ENCODE data around the gene KRTAP9-4. TPM values are rescaled to one million over a fixed set of nuclear protein-coding genes. Genes with fewer than 3 reads are reported as not detected.
"Not testable (repeated sequence)": the region's sequence is repeated elsewhere in the genome, so short reads cannot be mapped to it uniquely, and the experiment has no call there.

The KRTAP9-4 gene, protein sequence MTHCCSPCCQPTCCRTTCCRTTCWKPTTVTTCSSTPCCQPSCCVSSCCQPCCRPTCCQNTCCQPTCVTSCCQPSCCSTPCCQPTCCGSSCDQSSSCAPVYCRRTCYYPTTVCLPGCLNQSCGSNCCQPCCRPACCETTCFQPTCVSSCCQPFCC
- total RNA-seq (2014; rRNA removed; shearing (Covaris generic)) = not detected in 2 replicates
- not detected in 2 replicates for polyA plus RNA-seq (2014; cell fraction: nucleus; rRNA removed)

DNA sequence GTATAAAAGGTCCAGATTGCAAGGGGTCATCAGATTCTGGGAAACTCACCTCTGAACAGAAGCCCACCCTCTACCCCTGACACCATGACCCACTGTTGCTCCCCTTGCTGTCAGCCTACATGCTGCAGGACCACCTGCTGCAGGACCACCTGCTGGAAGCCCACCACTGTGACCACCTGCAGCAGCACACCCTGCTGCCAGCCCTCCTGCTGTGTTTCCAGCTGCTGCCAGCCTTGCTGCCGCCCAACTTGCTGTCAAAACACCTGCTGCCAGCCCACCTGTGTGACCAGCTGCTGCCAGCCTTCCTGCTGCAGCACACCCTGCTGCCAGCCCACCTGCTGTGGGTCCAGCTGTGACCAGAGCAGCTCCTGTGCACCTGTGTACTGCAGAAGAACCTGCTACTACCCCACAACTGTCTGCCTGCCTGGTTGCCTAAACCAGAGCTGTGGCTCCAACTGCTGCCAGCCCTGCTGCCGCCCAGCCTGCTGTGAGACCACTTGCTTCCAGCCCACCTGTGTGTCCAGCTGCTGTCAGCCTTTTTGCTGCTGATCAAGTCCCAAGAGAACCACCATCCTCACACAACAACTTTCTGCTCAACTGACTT, at the start of gene KRTAP9-4:
Gene KRTAP9-4 (plus strand): TSS at position 51 of the 604 bp plus-strand sequence. CDS start 34 bp downstream, at position 85.
- DNase-seq (ENCODE audit: extremely low read depth, low read depth) = not testable (repeated sequence)

DNA sequence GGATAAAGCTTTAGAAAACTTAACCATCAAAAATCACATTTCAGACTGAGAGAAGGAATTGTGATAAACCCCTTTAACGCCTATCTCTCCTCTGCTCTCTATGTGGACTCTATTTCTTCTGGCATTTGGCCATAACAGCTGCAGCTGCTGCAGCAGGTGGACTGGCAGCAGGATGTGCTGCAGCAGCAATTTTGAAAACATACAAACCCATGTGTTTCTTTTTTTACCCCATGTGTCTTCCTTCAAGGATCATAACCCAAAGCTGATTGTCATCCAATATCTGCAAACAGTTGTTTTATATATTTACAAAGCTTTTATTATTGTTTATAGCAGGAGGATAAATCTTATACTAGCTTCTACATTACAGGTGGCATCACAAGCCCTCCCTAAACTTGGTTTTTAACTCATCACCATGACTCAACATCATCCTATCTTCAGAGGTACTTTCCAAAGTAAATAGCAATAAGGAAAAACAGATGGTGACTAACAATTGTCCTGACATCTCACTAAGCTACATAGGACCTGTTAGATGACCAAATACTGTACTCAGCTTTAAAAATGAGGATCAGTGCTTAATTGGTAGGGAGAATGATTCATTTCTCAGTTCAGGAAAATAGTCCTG, 37.5 kb upstream of the KRTAP9-4 start:
- no peak for DNase-seq (ENCODE audit: extremely low read depth, low read depth)

DNA sequence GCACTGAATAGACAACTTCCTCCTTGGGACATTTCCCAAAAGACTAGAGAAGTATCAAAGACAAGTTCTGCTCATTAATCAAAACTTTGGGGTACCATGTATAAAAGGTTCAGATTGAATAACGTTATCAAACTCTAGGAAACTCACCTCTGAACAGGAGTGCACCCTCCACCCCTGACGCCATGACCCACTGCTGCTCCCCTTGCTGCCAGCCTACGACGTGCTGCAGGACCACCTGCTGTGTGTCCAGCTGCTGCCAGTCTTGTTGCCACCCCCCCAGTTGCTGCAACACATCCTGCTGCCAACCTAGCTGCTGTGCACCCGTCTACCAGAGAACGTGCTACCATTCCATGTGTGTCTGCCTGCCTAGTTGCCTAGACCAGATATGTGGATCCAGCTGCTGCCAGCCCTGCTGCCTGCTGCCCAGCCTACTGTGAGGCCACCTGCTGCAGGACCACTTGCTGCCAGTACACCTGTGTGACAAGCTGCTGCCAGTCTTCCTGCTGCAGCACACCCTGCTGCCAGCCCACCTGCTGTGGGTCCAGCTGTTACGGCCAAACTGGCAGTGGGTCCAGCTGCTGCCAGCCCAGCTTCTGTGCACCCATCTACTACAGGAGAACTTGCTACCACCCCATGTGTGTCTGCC, 36.8 kb upstream of the KRTAP9-4 start:
- DNase-seq (ENCODE audit: extremely low read depth, low read depth) = no peak

DNA sequence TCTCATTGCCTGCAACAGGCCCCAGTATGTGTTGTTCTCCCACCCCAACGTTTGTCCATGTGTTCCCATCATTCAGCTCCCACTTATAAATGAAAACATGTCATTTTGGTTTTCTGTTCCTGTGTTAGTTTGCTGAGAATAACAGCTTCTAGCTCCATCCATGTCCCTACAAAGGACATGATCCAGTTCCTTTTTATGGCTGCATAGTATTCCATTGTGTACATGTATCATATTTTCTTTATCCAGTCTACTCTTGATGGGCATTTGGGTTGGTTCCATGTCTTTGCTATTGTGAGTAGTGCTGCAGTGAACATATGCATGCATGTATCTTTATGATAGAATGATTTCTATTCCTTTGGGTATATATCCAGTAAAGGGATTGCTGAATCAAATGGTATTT, 33.8 kb upstream of the KRTAP9-4 start:
- no peak for DNase-seq (ENCODE audit: extremely low read depth, low read depth)

DNA sequence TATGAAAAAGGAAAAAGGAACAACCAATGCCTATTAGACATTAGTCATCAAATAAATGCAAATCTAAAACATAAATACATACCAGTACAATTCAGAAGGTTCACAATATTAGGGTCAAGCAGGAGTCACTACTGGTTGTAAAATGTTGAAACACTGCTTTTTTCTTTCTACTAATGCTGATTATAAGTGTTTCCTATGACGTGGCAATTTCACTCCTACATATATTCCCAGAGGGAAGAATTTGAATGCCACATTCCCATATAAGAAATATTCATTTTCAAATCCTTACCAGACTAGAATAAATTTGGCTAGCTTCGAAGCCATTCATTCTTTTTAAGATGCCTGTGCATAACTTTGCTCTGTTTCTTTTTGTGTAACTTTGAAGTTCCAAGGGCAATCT, 25.7 kb upstream of the KRTAP9-4 start:
- no peak for DNase-seq (ENCODE audit: extremely low read depth, low read depth)

DNA sequence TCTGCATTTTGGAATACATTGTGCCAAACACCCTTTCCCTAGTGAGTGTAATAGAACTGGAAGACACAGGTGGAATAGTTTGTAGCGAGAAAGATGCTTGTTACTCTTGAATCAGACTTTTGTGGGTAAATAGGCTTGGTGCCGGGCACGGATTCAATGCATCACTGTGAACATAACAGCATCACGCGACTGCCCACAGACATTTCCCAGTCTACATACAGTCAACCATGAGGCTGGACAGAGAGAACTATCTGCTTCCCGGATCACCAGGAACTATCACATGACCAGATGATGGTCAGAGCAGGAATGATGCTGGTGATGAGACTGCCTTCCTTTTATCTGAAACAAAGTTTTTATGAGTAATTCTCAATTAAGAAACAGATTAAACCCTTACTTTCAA, 23.4 kb upstream of the KRTAP9-4 start:
- no peak for DNase-seq (ENCODE audit: extremely low read depth, low read depth)

DNA sequence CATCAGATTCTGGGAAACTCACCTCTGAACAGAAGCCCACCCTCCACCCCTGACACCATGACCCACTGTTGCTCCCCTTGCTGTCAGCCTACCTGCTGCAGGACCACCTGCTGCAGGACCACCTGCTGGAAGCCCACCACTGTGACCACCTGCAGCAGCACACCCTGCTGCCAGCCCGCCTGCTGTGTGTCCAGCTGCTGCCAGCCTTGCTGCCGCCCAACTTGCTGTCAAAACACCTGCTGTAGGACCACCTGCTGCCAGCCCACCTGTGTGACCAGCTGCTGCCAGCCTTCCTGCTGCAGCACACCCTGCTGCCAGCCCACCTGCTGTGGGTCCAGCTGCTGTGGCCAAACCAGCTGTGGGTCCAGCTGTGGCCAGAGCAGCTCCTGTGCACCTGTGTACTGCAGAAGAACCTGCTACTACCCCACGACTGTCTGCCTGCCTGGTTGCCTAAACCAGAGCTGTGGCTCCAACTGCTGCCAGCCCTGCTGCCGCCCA, 22.8 kb upstream of the KRTAP9-4 start, which contains the start of gene KRTAP9-2:
Gene KRTAP9-2 (plus strand): TSS at position 51 of the 498 bp plus-strand sequence. CDS start 7 bp downstream, at position 58.
- DNase-seq (ENCODE audit: extremely low read depth, low read depth) = not testable (repeated sequence)

DNA sequence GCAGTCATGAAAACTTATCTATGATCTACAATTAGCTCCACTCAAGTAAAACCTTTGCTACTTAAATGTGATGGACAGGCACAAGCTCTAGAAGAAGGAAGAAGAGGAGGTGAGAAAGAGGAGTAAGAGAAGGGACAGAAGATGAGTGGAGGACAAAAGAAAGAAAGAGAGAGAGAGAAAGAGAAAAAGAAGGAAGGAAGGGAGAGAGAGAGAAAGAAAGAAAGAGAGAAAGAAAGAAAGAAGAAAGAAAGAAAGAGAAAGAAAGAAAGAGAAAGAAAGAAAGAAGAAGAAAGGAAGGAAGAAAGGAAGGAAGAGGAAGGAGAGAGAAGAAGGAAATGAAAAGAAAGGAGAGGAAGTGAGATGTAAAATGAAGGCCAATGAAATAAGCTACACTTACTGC, 19.4 kb upstream of the KRTAP9-4 start:
- DNase-seq (ENCODE audit: extremely low read depth, low read depth) = no peak

DNA sequence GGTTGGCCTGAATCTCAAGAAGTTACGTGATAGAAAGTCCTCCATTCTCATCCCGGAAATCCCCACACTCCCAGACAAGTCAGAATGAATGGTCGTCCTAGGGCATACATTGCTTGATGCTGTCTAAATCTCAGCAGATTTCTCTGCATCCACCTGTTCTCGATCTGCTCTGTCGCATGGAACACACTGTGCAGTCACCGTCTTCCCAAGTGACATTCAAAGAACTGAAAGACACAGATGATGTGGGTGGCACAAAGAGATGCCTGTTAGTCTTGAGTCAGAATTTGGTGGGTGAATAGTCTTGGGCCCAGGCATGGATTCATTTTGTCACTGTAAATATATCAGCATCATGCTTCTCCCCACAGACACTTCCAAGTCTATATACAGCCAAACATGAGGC, 17.8 kb upstream of the KRTAP9-4 start:
- DNase-seq (ENCODE audit: extremely low read depth, low read depth) = no peak

DNA sequence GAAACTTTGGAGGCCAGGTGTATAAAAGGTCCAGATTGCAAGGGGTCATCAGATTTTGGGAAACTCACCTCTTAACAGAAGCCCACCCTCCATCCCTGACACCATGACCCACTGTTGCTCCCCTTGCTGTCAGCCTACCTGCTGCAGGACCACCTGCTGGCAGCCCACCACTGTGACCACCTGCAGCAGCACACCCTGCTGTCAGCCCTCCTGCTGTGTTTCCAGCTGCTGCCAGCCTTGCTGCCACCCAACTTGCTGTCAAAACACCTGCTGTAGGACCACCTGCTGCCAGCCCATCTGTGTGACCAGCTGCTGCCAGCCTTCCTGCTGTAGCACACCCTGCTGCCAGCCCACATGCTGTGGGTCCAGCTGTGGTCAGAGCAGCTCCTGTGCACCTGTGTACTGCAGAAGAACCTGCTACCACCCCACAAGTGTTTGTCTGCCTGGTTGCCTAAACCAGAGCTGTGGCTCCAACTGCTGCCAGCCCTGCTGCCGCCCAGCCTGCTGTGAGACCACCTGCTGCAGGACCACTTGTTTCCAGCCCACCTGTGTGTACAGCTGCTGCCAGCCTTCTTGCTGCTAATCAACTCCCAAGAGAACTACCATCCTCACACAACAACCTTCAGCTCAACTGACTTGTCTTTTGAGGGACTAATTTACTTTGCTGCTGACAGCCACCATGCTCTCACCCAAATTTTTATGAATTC, 16.9 kb upstream of the KRTAP9-4 start, which contains the start of gene KRTAP9-3:
Gene KRTAP9-3 (plus strand): TSS at position 51 of the 707 bp plus-strand sequence. CDS start 53 bp downstream, at position 104.
- DNase-seq (ENCODE audit: extremely low read depth, low read depth) = not testable (repeated sequence)

DNA sequence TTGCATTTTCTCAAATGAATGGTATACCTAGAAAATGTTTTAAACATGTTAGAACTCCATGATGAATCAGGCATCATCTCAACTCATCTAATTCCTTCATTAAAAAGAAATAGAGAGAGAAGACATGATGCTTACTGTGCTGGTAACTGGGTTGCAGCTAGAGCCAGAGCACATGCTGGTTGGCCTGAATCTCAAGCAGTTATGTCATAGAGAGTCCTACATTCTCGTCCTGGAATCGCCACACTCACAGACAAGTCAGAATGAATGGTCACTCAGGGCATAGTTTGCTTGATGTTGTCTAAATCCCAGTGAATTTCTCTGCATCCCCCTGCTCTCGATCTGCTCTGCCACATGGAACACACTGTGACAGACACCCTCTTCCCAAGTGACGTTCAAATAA, 12.4 kb upstream of the KRTAP9-4 start:
- DNase-seq (ENCODE audit: extremely low read depth, low read depth) = not testable (repeated sequence)

DNA sequence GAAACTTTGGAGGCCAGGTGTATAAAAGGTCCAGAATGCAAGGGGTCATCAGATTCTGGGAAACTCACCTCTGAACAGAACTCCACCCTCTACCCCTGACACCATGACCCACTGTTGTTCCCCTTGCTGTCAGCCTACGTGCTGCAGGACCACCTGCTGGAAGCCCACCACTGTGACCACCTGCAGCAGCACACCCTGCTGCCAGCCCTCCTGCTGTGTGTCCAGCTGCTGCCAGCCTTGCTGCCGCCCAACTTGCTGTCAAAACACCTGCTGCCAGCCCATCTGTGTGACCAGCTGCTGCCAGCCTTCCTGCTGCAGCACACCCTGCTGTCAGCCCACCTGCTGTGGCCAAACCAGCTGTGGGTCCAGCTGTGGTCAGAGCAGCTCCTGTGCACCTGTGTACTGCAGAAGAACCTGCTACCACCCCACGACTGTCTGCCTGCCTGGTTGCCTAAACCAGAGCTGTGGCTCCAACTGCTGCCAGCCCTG, 11.5 kb upstream of the KRTAP9-4 start, which contains the start of gene KRTAP9-8:
Gene KRTAP9-8 (plus strand): TSS at position 51 of the 489 bp plus-strand sequence. CDS start 53 bp downstream, at position 104.
- DNase-seq (ENCODE audit: extremely low read depth, low read depth) = not testable (repeated sequence)

DNA sequence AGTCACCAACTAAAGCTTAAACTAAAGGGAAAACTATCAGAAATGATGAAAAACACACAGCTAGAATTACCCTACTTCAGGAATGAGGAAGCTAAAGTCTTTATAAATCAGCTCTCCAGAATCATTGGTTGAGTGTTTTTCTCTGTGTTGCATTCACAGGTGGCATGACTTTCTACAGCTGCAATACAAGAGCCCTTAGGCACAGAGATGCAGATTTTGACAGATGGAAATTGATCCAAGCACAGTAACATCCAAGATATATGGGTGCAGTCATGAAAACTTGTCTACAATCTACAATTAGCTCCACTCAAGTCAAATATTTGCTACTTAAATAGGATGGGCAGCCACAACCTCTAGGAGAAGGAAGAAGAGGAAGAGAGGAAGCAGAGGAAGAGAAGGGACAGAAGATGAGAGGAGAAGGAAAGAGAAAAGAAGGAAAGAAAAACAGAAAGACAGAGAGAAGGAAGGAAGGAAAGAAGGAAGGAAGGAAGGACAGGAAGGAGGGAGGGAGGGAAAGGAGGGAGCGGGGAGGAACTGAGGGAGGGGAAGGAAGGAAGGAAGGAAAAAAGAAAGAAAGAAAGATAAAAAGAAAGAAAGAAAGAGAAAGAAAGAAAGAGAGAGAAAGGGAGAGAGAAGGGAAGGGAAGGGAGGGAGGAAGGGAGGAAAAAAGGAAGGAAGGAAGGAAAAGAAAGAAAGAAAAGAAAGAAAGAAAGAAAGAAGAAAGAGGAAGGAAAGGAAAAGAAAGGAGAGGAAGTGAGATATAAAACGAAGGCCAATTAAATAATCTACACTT, 2.3 kb upstream of the KRTAP9-4 start:
- not testable (repeated sequence) for DNase-seq (ENCODE audit: extremely low read depth, low read depth)

DNA sequence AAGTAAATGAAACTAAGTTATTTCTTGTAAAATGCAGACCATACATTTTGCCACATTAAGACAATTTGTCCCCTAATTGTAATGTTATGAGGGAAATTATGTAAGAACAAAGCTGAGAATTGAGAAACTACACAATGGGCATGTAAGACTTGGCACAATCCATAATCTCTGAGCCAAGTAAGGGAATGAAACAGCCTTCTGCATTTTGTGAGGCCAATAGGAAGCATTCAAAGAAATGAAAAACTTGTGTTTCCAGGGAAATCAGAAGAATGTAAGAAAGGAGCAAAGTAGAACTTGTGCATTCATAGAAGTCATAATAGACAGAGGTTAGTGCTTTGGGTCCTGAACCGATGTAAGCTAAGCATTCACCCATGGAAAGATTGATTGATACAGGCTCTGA, 1.8 kb downstream of the KRTAP9-4 start:
- no peak for DNase-seq (ENCODE audit: extremely low read depth, low read depth)

DNA sequence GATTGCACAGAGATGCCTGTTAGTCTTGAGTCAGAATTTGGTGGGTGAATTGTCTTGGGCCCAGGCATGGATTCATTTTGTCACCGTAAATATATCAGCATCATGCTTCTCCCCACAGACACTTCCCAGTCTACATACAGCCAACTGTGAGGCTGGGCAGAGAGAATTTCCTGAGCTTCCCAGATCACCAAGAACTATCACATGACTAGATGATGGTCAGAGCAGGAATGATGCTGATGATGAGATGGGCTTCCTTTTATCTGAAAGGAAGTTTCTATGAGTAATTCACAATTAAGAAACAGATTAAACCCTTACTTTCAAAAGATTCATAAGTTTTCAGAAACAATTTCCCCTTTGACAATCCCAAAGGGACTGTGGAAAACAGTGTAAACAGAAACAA, 5.4 kb downstream of the KRTAP9-4 start:
- no peak for DNase-seq (ENCODE audit: extremely low read depth, low read depth)

DNA sequence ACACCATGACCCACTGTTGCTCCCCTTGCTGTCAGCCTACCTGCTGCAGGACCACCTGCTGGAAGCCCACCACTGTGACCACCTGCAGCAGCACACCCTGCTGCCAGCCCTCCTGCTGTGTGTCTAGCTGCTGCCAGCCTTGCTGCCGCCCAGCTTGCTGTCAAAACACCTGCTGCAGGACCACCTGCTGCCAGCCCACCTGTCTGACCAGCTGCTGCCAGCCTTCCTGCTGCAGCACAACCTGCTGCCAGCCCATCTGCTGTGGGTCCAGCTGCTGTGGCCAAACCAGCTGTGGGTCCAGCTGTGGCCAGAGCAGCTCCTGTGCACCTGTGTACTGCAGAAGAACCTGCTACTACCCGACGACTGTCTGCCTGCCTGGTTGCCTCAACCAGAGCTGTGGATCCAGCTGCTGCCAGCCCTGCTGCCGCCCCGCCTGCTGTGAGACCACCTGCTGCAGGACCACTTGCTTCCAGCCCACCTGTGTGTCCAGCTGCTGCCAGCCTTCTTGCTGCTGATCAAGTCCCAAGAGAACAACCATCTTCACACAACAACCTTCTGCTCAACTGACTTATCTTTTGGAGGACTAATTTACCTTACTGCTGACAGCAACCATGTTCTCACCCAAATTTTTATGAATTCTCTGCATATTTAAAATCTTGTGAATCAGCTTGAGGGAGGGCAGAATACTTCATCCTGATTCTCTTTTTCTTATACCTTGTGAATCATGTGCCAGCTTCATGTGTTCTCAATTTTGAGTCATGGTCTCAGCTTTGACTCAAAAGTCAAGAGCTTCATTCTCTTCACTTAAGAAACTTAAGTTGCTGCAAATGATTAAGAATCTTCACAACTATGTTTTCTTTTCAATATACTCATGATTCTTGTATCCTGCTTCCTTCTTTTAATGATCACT, 6.1 kb downstream of the KRTAP9-4 start, which contains the start of gene KRTAP9-9:
Gene KRTAP9-9 (plus strand): TSS at position 4 of the 910 bp plus-strand sequence.
- DNase-seq (ENCODE audit: extremely low read depth, low read depth) = not testable (repeated sequence)

DNA sequence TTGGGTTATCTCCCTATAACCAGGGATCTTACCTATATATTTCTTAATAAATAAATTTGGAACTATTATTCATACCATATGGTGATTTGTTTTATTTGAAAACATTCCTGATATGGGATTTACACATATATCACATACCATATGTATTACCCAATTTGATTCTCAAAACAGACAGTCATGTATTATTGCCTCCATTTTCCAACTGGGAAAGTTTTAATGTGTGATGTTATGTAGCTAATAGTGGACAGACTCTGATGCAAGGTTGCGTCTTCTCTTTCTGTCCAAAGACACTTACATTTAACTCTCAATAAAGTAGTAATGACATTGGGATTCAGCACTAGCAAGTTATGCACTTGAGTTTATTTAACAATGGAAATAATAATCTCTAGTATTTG, 6.8 kb downstream of the KRTAP9-4 start:
- no peak for DNase-seq (ENCODE audit: extremely low read depth, low read depth)

DNA sequence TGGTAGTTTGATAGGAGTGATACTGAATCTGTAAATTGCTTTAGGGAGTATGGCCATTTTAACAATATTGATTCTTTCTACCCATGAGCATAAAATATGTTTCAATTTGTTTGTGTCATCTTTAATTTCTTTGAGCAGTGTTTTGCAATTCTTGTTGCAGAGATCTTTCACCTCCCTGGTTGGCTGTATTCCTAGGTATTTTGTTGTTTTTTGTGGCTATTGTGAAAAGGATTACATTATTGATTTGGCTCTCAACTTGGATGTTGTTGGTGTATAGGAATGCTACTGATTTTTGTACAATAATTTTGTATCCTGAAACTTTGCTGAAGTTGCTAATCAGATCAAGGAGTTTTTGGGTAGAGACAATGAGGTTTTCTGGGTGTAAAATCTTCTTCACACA, 8.9 kb downstream of the KRTAP9-4 start:
- DNase-seq (ENCODE audit: extremely low read depth, low read depth) = no peak

Measured in NCI-H460 (cell line).